Measurements from ENCODE around the gene POU4F3.

The POU4F3 gene

GRCh38 chr5:146390469-146390868, 51.8 kb downstream of the POU4F3 start:
- no peak for TF ChIP-seq POLR2A (IDR thresholded peaks at IDR 0.05; ENCODE audit: low read length)
- no peak for TF ChIP-seq GATA1 (IDR thresholded peaks at IDR 0.05; ENCODE audit: low read depth, low read length)
- peak; percentile 5 to 10 for DNase-seq

Measured in erythroblast (primary cell).